Activated T-cell treated with anti-CD3 and anti-CD28 coated beads for 1 hour (primary cell): Measurements from ENCODE around the gene ATRN.

Experiments used
- DNase-seq: peaks from one replicate; pipeline ENCODE4 v3.0.0-alpha.2; 2020; ENCODE audit warnings: low read depth

Gene ATRN

GRCh38 chr20:3628502-3629314, 157.9 kb downstream of the ATRN start:
- DNase-seq, result no peak

GRCh38 chr20:3629893-3630292, 159.1 kb downstream of the ATRN start:
- DNase-seq, result no peak

- no peak for DNase-seq
These were observed 159.6 kb downstream of the ATRN start for GRCh38 chr20:3630429-3630828.

- DNase-seq, result no peak
These were observed 160.7 kb downstream of the ATRN start for GRCh38 chr20:3631534-3631933.

GRCh38 chr20:3632311-3633004, 161.6 kb downstream of the ATRN start:
- DNase-seq, result no peak

GRCh38 chr20:3633913-3634478, 163.2 kb downstream of the ATRN start:
- DNase-seq, result no peak

GRCh38 chr20:3635346-3635745, 164.5 kb downstream of the ATRN start:
- no peak for DNase-seq

- no peak for DNase-seq
These were observed 169.4 kb downstream of the ATRN start for GRCh38 chr20:3640259-3640658.

GRCh38 chr20:3645309-3646066, 174.7 kb downstream of the ATRN start:
- no peak for DNase-seq

GRCh38 chr20:3646067-3646440, 175.2 kb downstream of the ATRN start:
- no peak for DNase-seq

- no peak for DNase-seq
These were observed 175.8 kb downstream of the ATRN start for GRCh38 chr20:3646651-3647050.

- DNase-seq, result no peak
These were observed 176.7 kb downstream of the ATRN start for GRCh38 chr20:3647473-3647872.

- no peak for DNase-seq
These were observed 178.1 kb downstream of the ATRN start for GRCh38 chr20:3648951-3649350.

- DNase-seq, result no peak
These were observed 180.6 kb downstream of the ATRN start for GRCh38 chr20:3651204-3651962.

GRCh38 chr20:3652221-3652620, 181.4 kb downstream of the ATRN start:
- DNase-seq, result no peak

GRCh38 chr20:3652676-3653596, 182.1 kb downstream of the ATRN start:
- DNase-seq, result no peak

- DNase-seq, result no peak
These were observed 183.1 kb downstream of the ATRN start for GRCh38 chr20:3653921-3654320.

GRCh38 chr20:3654326-3655130, 183.7 kb downstream of the ATRN start:
- DNase-seq, result no peak

GRCh38 chr20:3655131-3655405, 184.2 kb downstream of the ATRN start:
- DNase-seq, result no peak
